HEK293T (cell line): ENCODE data around the gene RBM25.

ENCODE experiments used
- ARNT ChIP-seq: fragments of 450-650 bp; IDR thresholded peaks from 2 replicates; pipeline ENCODE4 v1.6.1; 2017; ENCODE audit warnings: mild to moderate bottlenecking
- BHLHE40 ChIP-seq: fragments of 450-650 bp; IDR thresholded peaks from 2 replicates; pipeline ENCODE4 v1.6.1; 2016; ENCODE audit warnings: mild to moderate bottlenecking, moderate library complexity, borderline replicate concordance
- CTBP1 ChIP-seq: fragments of 450-650 bp; IDR thresholded peaks from 2 replicates; pipeline ENCODE4 v1.6.1; 2016; ENCODE audit warnings: borderline replicate concordance
- ELF4 ChIP-seq: fragments of 450-650 bp; IDR thresholded peaks from 2 replicates; pipeline ENCODE4 v1.6.1; 2017; ENCODE audit warnings: antibody characterized with exemption
- FOXA1 ChIP-seq: fragments of 450-650 bp; IDR thresholded peaks from 2 replicates; pipeline ENCODE4 v1.6.1; 2016; ENCODE audit warnings: mild to moderate bottlenecking
- FOXK2 ChIP-seq: fragments of 450-650 bp; IDR thresholded peaks from 2 replicates; pipeline ENCODE4 v1.6.1; 2016; ENCODE audit warnings: mild to moderate bottlenecking
- SP1 ChIP-seq: fragments of 450-650 bp; IDR thresholded peaks from 2 replicates; pipeline ENCODE4 v1.6.1; 2017
- SUZ12 ChIP-seq: fragments of 450-650 bp; IDR thresholded peaks from 2 replicates; pipeline ENCODE4 v1.6.1; 2016; ENCODE audit warnings: mild to moderate bottlenecking
- TF ChIP-seq, protein P1 (sequence below): fragments of 450-650 bp; IDR thresholded peaks from 2 replicates; pipeline ENCODE4 v1.6.1; 2016

DNA sequence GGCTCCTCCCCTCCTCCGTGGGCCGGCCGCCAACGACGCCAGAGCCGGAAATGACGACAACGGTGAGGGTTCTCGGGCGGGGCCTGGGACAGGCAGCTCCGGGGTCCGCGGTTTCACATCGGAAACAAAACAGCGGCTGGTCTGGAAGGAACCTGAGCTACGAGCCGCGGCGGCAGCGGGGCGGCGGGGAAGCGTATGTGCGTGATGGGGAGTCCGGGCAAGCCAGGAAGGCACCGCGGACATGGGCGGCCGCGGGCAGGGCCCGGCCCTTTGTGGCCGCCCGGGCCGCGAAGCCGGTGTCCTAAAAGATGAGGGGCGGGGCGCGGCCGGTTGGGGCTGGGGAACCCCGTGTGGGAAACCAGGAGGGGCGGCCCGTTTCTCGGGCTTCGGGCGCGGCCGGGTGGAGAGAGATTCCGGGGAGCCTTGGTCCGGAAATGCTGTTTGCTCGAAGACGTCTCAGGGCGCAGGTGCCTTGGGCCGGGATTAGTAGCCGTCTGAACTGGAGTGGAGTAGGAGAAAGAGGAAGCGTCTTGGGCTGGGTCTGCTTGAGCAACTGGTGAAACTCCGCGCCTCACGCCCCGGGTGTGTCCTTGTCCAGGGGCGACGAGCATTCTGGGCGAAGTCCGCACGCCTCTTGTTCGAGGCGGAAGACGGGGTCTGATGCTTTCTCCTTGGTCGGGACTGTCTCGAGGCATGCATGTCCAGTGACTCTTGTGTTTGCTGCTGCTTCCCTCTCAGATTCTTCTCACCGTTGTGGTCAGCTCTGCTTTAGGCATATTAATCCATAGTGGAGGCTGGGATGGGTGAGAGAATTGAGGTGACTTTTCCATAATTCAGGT is 78.3 kb downstream of the RBM25 start, which contains the start of gene PSEN1:
- TF ChIP-seq BHLHE40 (no peak), FOXA1 (no peak), SP1 (no peak), SUZ12 (no peak), ELF4 (no peak), CTBP1 (no peak), ARNT (no peak), FOXK2 (no peak)
- TF ChIP-seq, protein P1, sequence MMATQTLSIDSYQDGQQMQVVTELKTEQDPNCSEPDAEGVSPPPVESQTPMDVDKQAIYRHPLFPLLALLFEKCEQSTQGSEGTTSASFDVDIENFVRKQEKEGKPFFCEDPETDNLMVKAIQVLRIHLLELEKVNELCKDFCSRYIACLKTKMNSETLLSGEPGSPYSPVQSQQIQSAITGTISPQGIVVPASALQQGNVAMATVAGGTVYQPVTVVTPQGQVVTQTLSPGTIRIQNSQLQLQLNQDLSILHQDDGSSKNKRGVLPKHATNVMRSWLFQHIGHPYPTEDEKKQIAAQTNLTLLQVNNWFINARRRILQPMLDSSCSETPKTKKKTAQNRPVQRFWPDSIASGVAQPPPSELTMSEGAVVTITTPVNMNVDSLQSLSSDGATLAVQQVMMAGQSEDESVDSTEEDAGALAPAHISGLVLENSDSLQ = no peak
